ENCODE measurements around the gene SIMC1. TPM values are rescaled to one million over a fixed set of nuclear protein-coding genes. Genes with fewer than 3 reads are reported as not detected.

Gene SIMC1
- polyA plus RNA-seq, 1 of the 3 experiments (the other 2 are of a cell fraction), result 12.4 TPM

GRCh38 chr5:176366232-176366894, 128.1 kb downstream of the SIMC1 start:
- Histone ChIP-seq H3K79me2 (ENCODE audit: insufficient read depth) (peaks cover 2% of the 10 kb centered on the region; the same call in 1 of the 2 replicates), H3K9me2 (no peaks in the 10 kb centered on the region), H3F3A (replicated peaks; ENCODE audit: insufficient read depth) (peaks cover 3% of the 10 kb centered on the region), H2AFZ (ENCODE audit: low read depth) (peak overlapping the region; percentile 97; the same call in 1 of the 2 replicates), H4K20me1 (ENCODE audit: insufficient read depth) (no peaks in the 10 kb centered on the region), H3K4me2 (peak overlapping the region; percentile 98), H3K9me3 (no peaks in the 10 kb centered on the region), H3K4me3 (ENCODE audit: low read depth in 2 of 2, low read length in 1 of 2) (peak overlapping the region; percentile 70 to 87), H3K27ac (ENCODE audit: low read depth in 2 of 2, low read length in 1 of 2) (peak overlapping the region in 1 of 2 experiments; percentile 80; a peak in 3 of 4 replicates), H3K9ac (peak overlapping the region; percentile 75), H3K27me3 (ENCODE audit: insufficient read depth) (no peaks in the 10 kb centered on the region), H3K36me3 (replicated peaks in 1 of 2; ENCODE audit: control insufficient read depth in 1 of 2, insufficient read depth in 2 of 2, low read length in 1 of 2) (peaks cover 4 to 20% of the 10 kb centered on the region in 2 experiments), H3K4me1 (ENCODE audit: control insufficient read depth in 1 of 2, insufficient read depth in 2 of 2, low read depth in 1 of 2, low read length in 1 of 2) (peaks cover 0 to 16% of the 10 kb centered on the region in 2 experiments; a peak in 1 of 4 replicates)
- DNase-seq, result no peak
- ChIA-PET CTCF (no interaction called here), POLR2A (interaction anchor here (0.5 to 0.7 kb wide), 2 partner anchors 17 to 171 kb away, joined by 3 read pairs; partner anchors contain the start of gene RNF44)
- WGBS (ENCODE audit: low lambda C conversion rate), result 62% methylated on average over 29 of the region's 38 CpGs
- no peak for TF ChIP-seq TAF1 (IDR thresholded peaks at IDR 0.05; ENCODE audit: borderline replicate concordance, low read depth, low read length)
- no peak for TF ChIP-seq IRF3 (IDR thresholded peaks at IDR 0.05; ENCODE audit: low read depth, low read length)
- no peak for TF ChIP-seq JUND (IDR thresholded peaks at IDR 0.05)
- TF ChIP-seq GATA2 (CRISPR knock-in tag; IDR thresholded peaks at IDR 0.05), result no peak
- no peak for TF ChIP-seq GABPA (IDR thresholded peaks at IDR 0.05; ENCODE audit: low read depth)
- no peak for TF ChIP-seq SMC3 (IDR thresholded peaks at IDR 0.05; ENCODE audit: low read depth, low read length)
- TF ChIP-seq RCOR1 (IDR thresholded peaks at IDR 0.05; ENCODE audit: low read length), result no peak
- TF ChIP-seq CHD2 (IDR thresholded peaks at IDR 0.05; ENCODE audit: low read length, partially characterized antibody), result no peak
- TF ChIP-seq, protein P1, sequence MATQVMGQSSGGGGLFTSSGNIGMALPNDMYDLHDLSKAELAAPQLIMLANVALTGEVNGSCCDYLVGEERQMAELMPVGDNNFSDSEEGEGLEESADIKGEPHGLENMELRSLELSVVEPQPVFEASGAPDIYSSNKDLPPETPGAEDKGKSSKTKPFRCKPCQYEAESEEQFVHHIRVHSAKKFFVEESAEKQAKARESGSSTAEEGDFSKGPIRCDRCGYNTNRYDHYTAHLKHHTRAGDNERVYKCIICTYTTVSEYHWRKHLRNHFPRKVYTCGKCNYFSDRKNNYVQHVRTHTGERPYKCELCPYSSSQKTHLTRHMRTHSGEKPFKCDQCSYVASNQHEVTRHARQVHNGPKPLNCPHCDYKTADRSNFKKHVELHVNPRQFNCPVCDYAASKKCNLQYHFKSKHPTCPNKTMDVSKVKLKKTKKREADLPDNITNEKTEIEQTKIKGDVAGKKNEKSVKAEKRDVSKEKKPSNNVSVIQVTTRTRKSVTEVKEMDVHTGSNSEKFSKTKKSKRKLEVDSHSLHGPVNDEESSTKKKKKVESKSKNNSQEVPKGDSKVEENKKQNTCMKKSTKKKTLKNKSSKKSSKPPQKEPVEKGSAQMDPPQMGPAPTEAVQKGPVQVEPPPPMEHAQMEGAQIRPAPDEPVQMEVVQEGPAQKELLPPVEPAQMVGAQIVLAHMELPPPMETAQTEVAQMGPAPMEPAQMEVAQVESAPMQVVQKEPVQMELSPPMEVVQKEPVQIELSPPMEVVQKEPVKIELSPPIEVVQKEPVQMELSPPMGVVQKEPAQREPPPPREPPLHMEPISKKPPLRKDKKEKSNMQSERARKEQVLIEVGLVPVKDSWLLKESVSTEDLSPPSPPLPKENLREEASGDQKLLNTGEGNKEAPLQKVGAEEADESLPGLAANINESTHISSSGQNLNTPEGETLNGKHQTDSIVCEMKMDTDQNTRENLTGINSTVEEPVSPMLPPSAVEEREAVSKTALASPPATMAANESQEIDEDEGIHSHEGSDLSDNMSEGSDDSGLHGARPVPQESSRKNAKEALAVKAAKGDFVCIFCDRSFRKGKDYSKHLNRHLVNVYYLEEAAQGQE (IDR thresholded peaks at IDR 0.05; ENCODE audit: low read depth, low read length), result no peak
- no peak for TF ChIP-seq FOXM1 (IDR thresholded peaks at IDR 0.05; ENCODE audit: low read depth)
- TF ChIP-seq YY1 (IDR thresholded peaks at IDR 0.05; ENCODE audit: low read depth), result no peak
- TF ChIP-seq RFX5 (IDR thresholded peaks at IDR 0.05; ENCODE audit: low read length), result no peak
- no peak for TF ChIP-seq RXRA (IDR thresholded peaks at IDR 0.05; ENCODE audit: borderline replicate concordance, low read depth)
- TF ChIP-seq MEF2A (IDR thresholded peaks at IDR 0.05; ENCODE audit: borderline replicate concordance, low read depth), result no peak
- TF ChIP-seq POLR2AphosphoS5 (IDR thresholded peaks at IDR 0.05; ENCODE audit: low read depth, low read length), result no peak
- no peak for TF ChIP-seq ELF1 (IDR thresholded peaks at IDR 0.05)
- no peak for TF ChIP-seq MAX (IDR thresholded peaks at IDR 0.05; ENCODE audit: low read depth)
- TF ChIP-seq, protein P2, sequence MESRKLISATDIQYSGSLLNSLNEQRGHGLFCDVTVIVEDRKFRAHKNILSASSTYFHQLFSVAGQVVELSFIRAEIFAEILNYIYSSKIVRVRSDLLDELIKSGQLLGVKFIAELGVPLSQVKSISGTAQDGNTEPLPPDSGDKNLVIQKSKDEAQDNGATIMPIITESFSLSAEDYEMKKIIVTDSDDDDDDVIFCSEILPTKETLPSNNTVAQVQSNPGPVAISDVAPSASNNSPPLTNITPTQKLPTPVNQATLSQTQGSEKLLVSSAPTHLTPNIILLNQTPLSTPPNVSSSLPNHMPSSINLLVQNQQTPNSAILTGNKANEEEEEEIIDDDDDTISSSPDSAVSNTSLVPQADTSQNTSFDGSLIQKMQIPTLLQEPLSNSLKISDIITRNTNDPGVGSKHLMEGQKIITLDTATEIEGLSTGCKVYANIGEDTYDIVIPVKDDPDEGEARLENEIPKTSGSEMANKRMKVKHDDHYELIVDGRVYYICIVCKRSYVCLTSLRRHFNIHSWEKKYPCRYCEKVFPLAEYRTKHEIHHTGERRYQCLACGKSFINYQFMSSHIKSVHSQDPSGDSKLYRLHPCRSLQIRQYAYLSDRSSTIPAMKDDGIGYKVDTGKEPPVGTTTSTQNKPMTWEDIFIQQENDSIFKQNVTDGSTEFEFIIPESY (IDR thresholded peaks at IDR 0.05; ENCODE audit: borderline replicate concordance, low read depth), result no peak
- no peak for TF ChIP-seq RAD21 (IDR thresholded peaks at IDR 0.05; ENCODE audit: low read length)
- no peak for TF ChIP-seq NFIC (IDR thresholded peaks at IDR 0.05; ENCODE audit: borderline replicate concordance)

All from SK-N-SH (cell line).